NCI-H69 (cell line): ENCODE results near the gene ST14.

ENCODE experiments used
- DNase-seq: peaks from one replicate; lab custom pipeline; 2025; lab: John Stamatoyannopoulos, UW

Gene ST14

GRCh38 chr11:130136107-130136506, 23.5 kb upstream of the ST14 start:
- no peak for DNase-seq

GRCh38 chr11:130137999-130138398, 21.6 kb upstream of the ST14 start:
- no peak for DNase-seq

GRCh38 chr11:130139401-130139800, 20.2 kb upstream of the ST14 start:
- DNase-seq, result no peak

- DNase-seq, result no peak
These were observed 17.8 kb upstream of the ST14 start for GRCh38 chr11:130141561-130142341.

GRCh38 chr11:130144141-130144540, 15.4 kb upstream of the ST14 start:
- no peak for DNase-seq

GRCh38 chr11:130144861-130145281, 14.7 kb upstream of the ST14 start:
- DNase-seq, result no peak

GRCh38 chr11:130145311-130145812, 14.2 kb upstream of the ST14 start:
- DNase-seq, result no peak

GRCh38 chr11:130145975-130146776, 13.4 kb upstream of the ST14 start:
- DNase-seq, result peak; percentile 26

- DNase-seq, result no peak
These were observed 12.8 kb upstream of the ST14 start for GRCh38 chr11:130146796-130147195.

- DNase-seq, result no peak
These were observed 10.7 kb upstream of the ST14 start for GRCh38 chr11:130148796-130149326.

- DNase-seq, result no peak
These were observed 8.8 kb upstream of the ST14 start for GRCh38 chr11:130150790-130151189.

GRCh38 chr11:130151196-130151595, 8.4 kb upstream of the ST14 start:
- DNase-seq, result no peak

GRCh38 chr11:130156108-130157022, 3.2 kb upstream of the ST14 start:
- DNase-seq, result no peak

GRCh38 chr11:130157101-130157500, 2.5 kb upstream of the ST14 start:
- no peak for DNase-seq

GRCh38 chr11:130157840-130158239, 1.7 kb upstream of the ST14 start:
- no peak for DNase-seq

- DNase-seq, result no peak
These were observed 443 bp upstream of the ST14 start for GRCh38 chr11:130159139-130159538.

- DNase-seq, result peak; percentile 65
These were observed 1.0 kb downstream of the ST14 start for GRCh38 chr11:130160498-130161155.

- DNase-seq, result peak; percentile 61
These were observed 2.0 kb downstream of the ST14 start for GRCh38 chr11:130161441-130162145.

GRCh38 chr11:130162733-130163132, 3.2 kb downstream of the ST14 start:
- peak; percentile 22 for DNase-seq
